WTC11 (cell line): ENCODE measurements around the gene PTEN. TPM values are rescaled to one million over a fixed set of nuclear protein-coding genes. Genes with fewer than 3 reads are reported as not detected.

Source experiments
- ATAC-seq: fragments of 200-7000 bp; cut with Tn5 transposase; 2 replicates; pipeline ENCODE4 v1.10.0; 2021; ENCODE audit warnings: mild to moderate bottlenecking, moderate library complexity
- CTCF ChIA-PET: fragments of 300-600 bp; sonication (Branson Sonifier 250); formaldehyde crosslinking; loops from one replicate; lab custom pipeline; 2021; ENCODE audit warnings: antibody characterized with exemption; lab: Charles Lee
- POLR2A ChIA-PET: fragments of 350-600 bp; sonication (Branson Sonifier 250); formaldehyde crosslinking; loops from one replicate; lab custom pipeline; 2021; ENCODE audit warnings: antibody characterized with exemption; lab: Charles Lee
- DNase-seq: peaks from one replicate; pipeline ENCODE4 v3.0.0; 2021; ENCODE audit warnings: low spot score
- H3K27ac Mint-ChIP-seq: 2 replicates; pipeline ENCODE4 v1.8.0; 2021; ENCODE audit warnings: mixed read lengths
- H3K27me3 Mint-ChIP-seq: 2 replicates; pipeline ENCODE4 v1.8.0; 2021; ENCODE audit warnings: low read depth, mild to moderate bottlenecking, moderate library complexity, mixed read lengths
- H3K36me3 Mint-ChIP-seq: 2 replicates; pipeline ENCODE4 v1.8.0; 2021; ENCODE audit warnings: mixed read lengths
- H3K4me1 Mint-ChIP-seq: 2 replicates; pipeline ENCODE4 v1.8.0; 2022; ENCODE audit warnings: mixed read lengths
- H3K4me3 Mint-ChIP-seq: 2 replicates; pipeline ENCODE4 v1.8.0; 2021; ENCODE audit warnings: mild to moderate bottlenecking, moderate library complexity, mixed read lengths
- H3K9me3 Mint-ChIP-seq: 2 replicates; pipeline ENCODE4 v1.8.0; 2021; ENCODE audit warnings: mixed read lengths
- ARID4B ChIP-seq: sonication (generic); formaldehyde crosslinking; IDR thresholded peaks from 2 replicates; pipeline ENCODE4 v1.8.0; 2023; ENCODE audit warnings: missing genetic modification reagents, mild to moderate bottlenecking, borderline replicate concordance
- CREM ChIP-seq: sonication (generic); formaldehyde crosslinking; IDR thresholded peaks from 2 replicates; pipeline ENCODE4 v1.8.1; 2022; ENCODE audit warnings: mild to moderate bottlenecking, missing genetic modification reagents, moderate library complexity
- E2F5 ChIP-seq: sonication (generic); formaldehyde crosslinking; IDR thresholded peaks from 2 replicates; pipeline ENCODE4 v1.8.1; 2022; ENCODE audit warnings: mild to moderate bottlenecking, moderate library complexity, missing genetic modification reagents
- FOXP1 ChIP-seq: sonication (generic); formaldehyde crosslinking; IDR thresholded peaks from 2 replicates; pipeline ENCODE4 v1.8.0; 2022; ENCODE audit warnings: missing genetic modification reagents, mild to moderate bottlenecking, moderate library complexity, borderline replicate concordance
- JAZF1 ChIP-seq: fragments of 250-450 bp; sonication (Bioruptor Pico); IDR thresholded peaks from 2 replicates; pipeline ENCODE4 v1.9.0; 2021; ENCODE audit warnings: moderate library complexity, mild to moderate bottlenecking, inconsistent platforms
- JUN ChIP-seq: sonication (generic); formaldehyde crosslinking; IDR thresholded peaks from 2 replicates; pipeline ENCODE4 v1.8.0; 2023; ENCODE audit warnings: mild to moderate bottlenecking, missing genetic modification reagents
- MXD4 ChIP-seq: fragments of 250-450 bp; sonication (Bioruptor Pico); IDR thresholded peaks from 2 replicates; pipeline ENCODE4 v1.8.0; 2021; ENCODE audit warnings: mild to moderate bottlenecking, moderate library complexity, borderline replicate concordance
- NFATC4 ChIP-seq: fragments of 250-450 bp; sonication (Bioruptor Pico); IDR thresholded peaks from 2 replicates; pipeline ENCODE4 v1.9.0; 2021; ENCODE audit warnings: mild to moderate bottlenecking
- NR2C2 ChIP-seq: sonication (generic); formaldehyde crosslinking; IDR thresholded peaks from 2 replicates; pipeline ENCODE4 v1.8.0; 2022; ENCODE audit warnings: mild to moderate bottlenecking, missing genetic modification reagents
- TCF7 ChIP-seq: sonication (generic); formaldehyde crosslinking; IDR thresholded peaks from 2 replicates; pipeline ENCODE4 v1.8.0; 2022; ENCODE audit warnings: mild to moderate bottlenecking, low read depth, missing genetic modification reagents, moderate library complexity
- TEAD4 ChIP-seq: sonication (generic); formaldehyde crosslinking; IDR thresholded peaks from 2 replicates; pipeline ENCODE4 v1.8.0; 2022; ENCODE audit warnings: mild to moderate bottlenecking, missing genetic modification reagents
- ZNF317 ChIP-seq: sonication (generic); formaldehyde crosslinking; IDR thresholded peaks from 2 replicates; pipeline ENCODE4 v1.8.1; 2023; ENCODE audit warnings: low read depth, mild to moderate bottlenecking, moderate library complexity, missing genetic modification reagents, borderline replicate concordance
- ZNF396 ChIP-seq: fragments of 250-450 bp; sonication (Bioruptor Pico); IDR thresholded peaks from 2 replicates; pipeline ENCODE4 v1.8.0; 2021; ENCODE audit warnings: mild to moderate bottlenecking, moderate library complexity, borderline replicate concordance
- total RNA-seq: library from RNA; stranded (reverse); gene quantifications from 3 replicates; pipeline ENCODE4 v1.2.3, GENCODE V29; 2021
- TF ChIP-seq, protein P1 (sequence below): fragments of 250-450 bp; sonication (Bioruptor Pico); IDR thresholded peaks from 2 replicates; pipeline ENCODE4 v1.9.0; 2021; ENCODE audit warnings: moderate library complexity, mild to moderate bottlenecking, inconsistent platforms, borderline replicate concordance
- TF ChIP-seq, protein P2 (sequence below): sonication (generic); formaldehyde crosslinking; IDR thresholded peaks from 2 replicates; pipeline ENCODE4 v1.8.0; 2022; ENCODE audit warnings: mild to moderate bottlenecking, missing genetic modification reagents

PTEN gene
- total RNA-seq, 1 experiment from 2014 or later: 54.2 TPM

DNA sequence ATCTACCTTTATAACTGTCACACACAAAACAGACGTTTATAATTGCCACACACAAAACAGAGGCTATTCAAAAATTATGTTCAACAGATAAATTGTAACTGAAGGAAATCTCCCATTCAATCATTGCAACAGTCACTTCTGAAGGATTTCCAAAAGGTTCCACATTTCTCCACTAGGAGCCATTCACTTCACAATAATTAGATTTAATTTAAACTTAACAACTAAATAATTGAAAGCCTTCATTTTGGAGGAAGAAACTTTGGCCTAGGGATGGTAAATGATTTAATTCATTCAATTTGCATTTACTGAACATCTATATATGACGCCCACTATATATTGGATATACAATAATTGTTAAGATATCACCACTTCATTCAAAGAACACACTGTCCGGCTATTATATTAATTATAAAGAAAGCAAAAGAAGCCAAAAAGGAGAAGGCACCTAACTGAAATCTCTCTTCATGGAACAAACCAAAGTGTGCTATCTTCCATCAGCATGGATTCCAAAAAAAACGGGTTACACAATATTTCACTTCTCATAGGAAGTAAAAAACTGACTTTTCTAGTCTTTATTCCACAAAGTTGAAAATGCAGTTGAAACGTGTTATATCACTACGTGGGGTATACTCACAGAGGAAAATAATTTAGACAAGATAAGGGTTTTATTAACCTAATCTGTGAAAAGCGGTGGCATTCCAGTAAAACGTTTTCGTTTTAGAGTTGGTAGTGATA lies 47.1 kb upstream of the PTEN start:
- TF ChIP-seq TEAD4 (CRISPR knock-in tag): no peak
- TF ChIP-seq, protein P1, sequence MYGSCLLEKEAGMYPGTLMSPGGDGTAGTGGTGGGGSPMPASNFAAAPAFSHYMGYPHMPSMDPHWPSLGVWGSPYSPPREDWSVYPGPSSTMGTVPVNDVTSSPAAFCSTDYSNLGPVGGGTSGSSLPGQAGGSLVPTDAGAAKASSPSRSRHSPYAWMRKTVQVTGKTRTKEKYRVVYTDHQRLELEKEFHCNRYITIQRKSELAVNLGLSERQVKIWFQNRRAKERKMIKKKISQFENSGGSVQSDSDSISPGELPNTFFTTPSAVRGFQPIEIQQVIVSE (CRISPR knock-in tag): no peak
- TF ChIP-seq MXD4 (CRISPR knock-in tag): no peak
- TF ChIP-seq ARID4B: no peak
- no peak for TF ChIP-seq ZNF317 (CRISPR knock-in tag)
- no peak for TF ChIP-seq ZNF396
- TF ChIP-seq TCF7 (CRISPR knock-in tag): no peak
- no peak for TF ChIP-seq FOXP1 (CRISPR knock-in tag)
- TF ChIP-seq CREM (CRISPR knock-in tag): no peak
- no peak for TF ChIP-seq NFATC4 (CRISPR knock-in tag)
- TF ChIP-seq, protein P2, sequence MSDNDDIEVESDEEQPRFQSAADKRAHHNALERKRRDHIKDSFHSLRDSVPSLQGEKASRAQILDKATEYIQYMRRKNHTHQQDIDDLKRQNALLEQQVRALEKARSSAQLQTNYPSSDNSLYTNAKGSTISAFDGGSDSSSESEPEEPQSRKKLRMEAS (CRISPR knock-in tag): no peak
- no peak for DNase-seq
- ChIA-PET CTCF (no interaction called here), POLR2A (no interaction called here)
- Mint-ChIP-seq H3K27ac (0 out of 2 replicates have a peak overlapping the region, but pooled peaks have one; percentile 54), H3K27me3 (peaks cover 5% of the 10 kb centered on the region; the same call in 1 of the 2 replicates), H3K4me3 (peak overlapping the region; percentile 95), H3K36me3 (peaks cover 14% of the 10 kb centered on the region), H3K4me1 (peaks cover 26% of the 10 kb centered on the region), H3K9me3 (no peaks in the 10 kb centered on the region)
- ATAC-seq: no peak

DNA sequence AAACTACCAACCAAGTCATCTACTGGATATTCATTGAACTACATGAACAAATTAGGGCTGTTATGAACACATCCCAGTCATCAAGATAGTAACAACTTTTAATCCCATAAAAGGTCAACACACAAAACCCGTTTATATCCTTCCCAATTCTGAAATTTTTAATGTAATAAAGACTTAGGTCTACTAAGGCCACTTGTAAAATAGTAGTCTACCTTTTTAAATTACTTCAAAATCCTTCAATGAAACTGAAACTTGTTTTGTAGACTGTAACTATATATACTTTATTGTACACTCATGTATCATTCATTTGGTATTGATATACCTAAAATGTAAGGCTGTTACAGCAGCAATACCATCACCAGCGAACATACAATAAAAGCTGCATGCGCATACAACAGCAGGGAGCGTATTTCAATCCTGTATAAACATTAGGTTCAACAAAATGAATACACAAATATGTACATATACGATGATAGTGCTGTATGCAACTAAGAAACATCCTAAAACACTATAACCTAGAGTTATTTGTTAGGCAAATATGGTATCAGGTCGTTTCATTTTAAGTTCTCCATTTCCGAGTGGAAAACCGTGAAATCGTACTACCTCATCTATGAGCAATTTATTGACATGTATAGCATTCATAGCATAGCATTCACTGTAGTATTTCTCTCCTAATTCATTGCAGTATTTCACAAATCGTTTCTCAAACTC lies 46.4 kb upstream of the PTEN start:
- Mint-ChIP-seq H3K4me3 (peak overlapping the region; percentile 95), H3K9me3 (no peaks in the 10 kb centered on the region), H3K27me3 (peaks cover 5% of the 10 kb centered on the region; the same call in 1 of the 2 replicates), H3K36me3 (peaks cover 7% of the 10 kb centered on the region), H3K27ac (peak overlapping the region; percentile 96), H3K4me1 (peaks cover 26% of the 10 kb centered on the region)
- CTCF ChIA-PET: interaction anchor here (1.0 kb wide), 1 partner anchor 46 kb away, joined by 4 read pairs; no protein-coding TSS in a partner anchor
- POLR2A ChIA-PET: interaction anchor here (3.0 kb wide), 1 partner anchor 46 kb away, joined by 22 read pairs; the partner anchor contains the start of genes KLLN and PTEN
- DNase-seq (no peak), ATAC-seq (no peak)
- no peak for TF ChIP-seq NR2C2 (CRISPR knock-in tag)
- no peak for TF ChIP-seq JAZF1
- TF ChIP-seq JUN (CRISPR knock-in tag): no peak
- no peak for TF ChIP-seq TEAD4 (CRISPR knock-in tag)
- TF ChIP-seq E2F5 (CRISPR knock-in tag): no peak
